Gastrocnemius medialis (tissue), 4 donors: ENCODE measurements around the gene ATP9B.

Source experiments
- POLR2A ChIP-seq, 2 donors: fragments of 450-650 bp; IDR thresholded peaks; one replicate each; pipeline ENCODE4 v1.6.1; 2017; ENCODE audit warnings: antibody characterized with exemption in 2 of 2, mild to moderate bottlenecking in 2 of 2, moderate library complexity in 2 of 2
- TF ChIP-seq, protein P1 (sequence below), 5 experiments: fragments of 450-650 bp in 3 of 5; fragments of 200-600 bp in 2 of 5; sonication (generic) in 2 of 5; IDR thresholded peaks in 4 of 5; conservative IDR thresholded peaks in 1 of 5; 1 replicate in 4 of 5; 2 replicates in 1 of 5; pipeline ENCODE4 v1.5.1; 2016 to 2019; ENCODE audit warnings: antibody characterized with exemption in 5 of 5, mild to moderate bottlenecking in 3 of 5, moderate library complexity in 3 of 5

DNA sequence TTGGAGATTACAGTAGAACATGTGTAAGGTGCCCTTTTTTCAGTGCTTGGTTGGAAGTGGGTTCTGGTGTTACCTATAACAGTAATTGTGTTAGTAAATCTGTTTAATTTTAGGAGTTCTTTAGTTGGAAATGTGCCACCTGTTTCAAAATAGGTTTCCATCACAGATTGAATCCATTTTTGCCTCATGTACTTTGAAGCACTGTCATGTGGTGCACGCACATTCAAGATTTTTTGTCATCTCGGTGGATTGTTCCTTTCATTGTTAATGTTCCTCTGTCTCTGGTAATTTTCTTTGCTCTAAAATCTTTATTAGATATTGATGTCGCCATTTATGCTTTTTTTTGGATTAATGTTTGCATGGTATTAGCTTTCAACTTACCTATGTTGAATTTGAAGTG lies 1.3 kb downstream of the ATP9B start:
- TF ChIP-seq, protein P1, sequence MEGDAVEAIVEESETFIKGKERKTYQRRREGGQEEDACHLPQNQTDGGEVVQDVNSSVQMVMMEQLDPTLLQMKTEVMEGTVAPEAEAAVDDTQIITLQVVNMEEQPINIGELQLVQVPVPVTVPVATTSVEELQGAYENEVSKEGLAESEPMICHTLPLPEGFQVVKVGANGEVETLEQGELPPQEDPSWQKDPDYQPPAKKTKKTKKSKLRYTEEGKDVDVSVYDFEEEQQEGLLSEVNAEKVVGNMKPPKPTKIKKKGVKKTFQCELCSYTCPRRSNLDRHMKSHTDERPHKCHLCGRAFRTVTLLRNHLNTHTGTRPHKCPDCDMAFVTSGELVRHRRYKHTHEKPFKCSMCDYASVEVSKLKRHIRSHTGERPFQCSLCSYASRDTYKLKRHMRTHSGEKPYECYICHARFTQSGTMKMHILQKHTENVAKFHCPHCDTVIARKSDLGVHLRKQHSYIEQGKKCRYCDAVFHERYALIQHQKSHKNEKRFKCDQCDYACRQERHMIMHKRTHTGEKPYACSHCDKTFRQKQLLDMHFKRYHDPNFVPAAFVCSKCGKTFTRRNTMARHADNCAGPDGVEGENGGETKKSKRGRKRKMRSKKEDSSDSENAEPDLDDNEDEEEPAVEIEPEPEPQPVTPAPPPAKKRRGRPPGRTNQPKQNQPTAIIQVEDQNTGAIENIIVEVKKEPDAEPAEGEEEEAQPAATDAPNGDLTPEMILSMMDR (IDR thresholded peaks at IDR 0.05 in 4 of 5, conservative IDR thresholded peaks at IDR 0.05 in 1 of 5), result no peak
- TF ChIP-seq POLR2A (IDR thresholded peaks at IDR 0.05), result no peak
